Suppressor macrophage treated with lipopolysaccharide for 4 hours (primary cell): ENCODE measurements around the gene RAD51B.
A peak's percentile ranks its signal among the peaks of the same experiment; 100 is the strongest.

Experiments used
- DNase-seq: peaks from one replicate; pipeline ENCODE4 v3.0.0-alpha.2; 2020

Gene RAD51B

DNA sequence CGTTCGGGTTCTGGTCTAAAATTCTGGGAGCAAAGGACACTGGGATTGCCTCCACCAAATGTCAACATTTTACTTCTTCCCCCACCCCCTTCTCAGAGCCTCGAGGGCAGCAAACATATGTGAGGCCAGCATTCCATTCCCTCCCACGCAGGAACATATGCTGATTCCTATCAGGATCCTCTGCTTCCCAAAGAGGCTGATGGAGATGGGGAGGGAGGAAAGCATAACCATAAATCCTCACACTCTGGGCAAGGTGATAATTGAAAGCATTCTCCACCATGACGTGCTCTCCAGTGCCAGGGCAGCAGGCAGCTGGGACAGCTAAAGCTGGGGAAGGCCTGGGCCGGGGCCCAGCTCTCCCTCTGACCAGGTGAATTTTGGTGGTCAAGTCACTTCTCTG, 578.2 kb downstream of the RAD51B start:
- DNase-seq: no peak

- no peak for DNase-seq
Observed at GRCh38 chr14:68398370-68398769, 578.8 kb downstream of the RAD51B start.

GRCh38 chr14:68399971-68400370, 580.4 kb downstream of the RAD51B start:
- no peak for DNase-seq

- DNase-seq: no peak
Observed at GRCh38 chr14:68401317-68401716, 581.7 kb downstream of the RAD51B start.

DNA sequence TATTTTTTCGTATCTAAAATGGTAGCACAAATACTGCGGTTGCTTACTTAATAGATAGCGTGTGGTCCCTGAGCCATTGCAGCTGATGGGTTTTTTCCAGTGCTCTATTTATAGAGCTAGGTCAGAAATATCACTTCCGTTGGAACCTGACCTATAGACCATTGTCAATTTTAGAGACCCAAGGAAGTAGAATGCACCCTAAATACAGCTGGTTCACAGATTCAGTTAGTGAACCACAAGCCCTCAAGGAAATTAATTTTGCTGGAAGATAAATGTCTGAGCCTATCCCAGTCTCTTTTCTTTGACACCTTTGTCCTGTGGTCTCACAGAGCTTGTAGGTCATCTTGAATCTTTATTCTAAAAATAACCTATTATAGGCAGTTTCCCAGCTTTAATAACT, 582.3 kb downstream of the RAD51B start:
- no peak for DNase-seq

DNA sequence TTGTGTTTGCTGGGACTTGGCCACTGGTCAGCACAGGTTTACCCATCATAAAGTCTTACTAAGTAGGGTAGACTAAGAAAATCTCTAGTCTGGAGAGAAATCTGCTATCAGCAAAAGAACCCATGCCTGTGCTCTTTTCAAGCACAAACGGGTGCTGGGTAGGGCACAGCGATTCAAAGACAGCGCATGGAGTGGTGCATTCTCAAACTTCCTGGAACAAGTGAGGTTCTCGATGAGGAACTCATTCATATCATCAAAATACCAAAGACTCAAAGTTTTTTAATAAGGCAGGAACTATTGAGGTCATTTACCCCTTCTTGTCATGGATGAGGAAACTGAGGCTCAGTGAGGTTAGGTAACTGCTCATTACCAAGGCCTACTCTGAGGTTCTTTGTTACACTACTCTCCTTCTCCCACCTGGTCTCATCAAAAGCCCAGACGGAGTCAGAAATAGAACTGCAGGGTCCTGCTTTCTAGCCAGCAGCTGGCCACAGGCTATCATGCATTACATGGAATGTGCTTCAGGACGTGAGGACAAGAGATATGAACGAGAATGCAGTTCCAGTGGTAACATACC, 583.0 kb downstream of the RAD51B start:
- no peak for DNase-seq

GRCh38 chr14:68403191-68404145, 583.9 kb downstream of the RAD51B start:
- DNase-seq: no peak

- DNase-seq: no peak
Observed at GRCh38 chr14:68404146-68404527, 584.6 kb downstream of the RAD51B start.

DNA sequence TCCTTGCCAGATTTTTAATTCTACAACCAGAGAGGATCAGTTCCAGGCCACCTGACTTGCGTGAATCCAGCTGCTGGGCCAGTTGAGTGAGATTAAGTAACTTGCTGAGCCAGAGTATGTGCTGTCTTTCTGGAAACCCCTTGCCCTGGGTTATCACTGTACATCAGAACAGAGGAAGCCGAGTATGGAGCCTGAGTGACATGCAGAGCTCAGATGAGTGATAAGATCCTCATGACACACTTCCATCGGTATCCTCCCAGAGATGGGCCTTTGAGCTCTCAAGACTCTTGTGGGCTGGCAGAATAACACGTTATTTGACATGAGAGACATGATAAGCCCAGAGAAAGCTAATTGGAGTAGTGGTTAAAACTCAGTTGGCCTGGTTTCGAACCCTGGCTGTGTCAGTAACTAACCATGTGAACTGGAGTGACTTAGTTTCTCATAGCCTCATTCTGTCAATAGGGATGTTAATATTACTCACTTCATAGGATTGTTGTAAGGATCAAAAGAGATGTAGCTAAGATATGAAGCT, 585.1 kb downstream of the RAD51B start:
- no peak for DNase-seq

DNA sequence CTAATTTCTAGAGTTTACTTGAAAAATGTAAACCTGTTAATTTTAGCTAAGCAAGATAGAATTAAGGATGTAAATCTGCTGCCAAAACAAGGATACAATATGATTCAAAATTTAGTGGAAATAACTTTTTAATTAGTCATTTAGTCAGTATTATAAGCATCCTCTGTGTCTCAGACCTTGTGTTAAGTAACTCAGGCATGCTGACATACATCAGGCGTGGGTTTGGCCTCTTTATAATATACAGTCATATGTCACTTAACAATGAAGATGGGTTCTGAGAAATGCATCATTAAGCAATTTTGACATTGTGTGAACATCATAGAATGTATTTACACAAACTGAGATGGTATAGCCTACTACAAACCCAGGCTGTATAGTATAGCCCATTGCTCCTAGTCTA, 586.4 kb downstream of the RAD51B start:
- peak; percentile 52 for DNase-seq

- no peak for DNase-seq
Observed at GRCh38 chr14:68407285-68407684, 587.7 kb downstream of the RAD51B start.

GRCh38 chr14:68407825-68408224, 588.2 kb downstream of the RAD51B start:
- DNase-seq: no peak

GRCh38 chr14:68408680-68409079, 589.1 kb downstream of the RAD51B start:
- DNase-seq: peak; percentile 58

DNA sequence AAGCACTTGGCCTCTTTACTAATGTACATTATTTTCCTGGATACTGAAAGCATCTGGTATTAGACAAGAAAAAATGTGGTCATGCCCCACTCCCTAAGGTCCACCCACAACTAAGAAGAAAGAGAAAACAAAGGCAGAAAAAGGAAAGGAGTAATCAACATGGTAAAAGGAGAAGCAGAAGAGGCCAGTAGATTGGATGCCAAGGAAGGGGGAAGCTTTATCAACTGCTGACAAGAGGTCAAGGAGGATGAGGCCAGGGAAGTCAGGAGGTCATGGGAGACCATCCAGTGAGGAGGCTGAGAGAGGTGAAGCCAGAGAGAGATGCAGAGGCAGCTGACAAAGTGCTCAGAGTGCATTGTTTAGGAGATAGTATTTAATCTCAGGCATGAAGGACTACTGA, 589.8 kb downstream of the RAD51B start:
- peak; percentile 73 for DNase-seq

DNA sequence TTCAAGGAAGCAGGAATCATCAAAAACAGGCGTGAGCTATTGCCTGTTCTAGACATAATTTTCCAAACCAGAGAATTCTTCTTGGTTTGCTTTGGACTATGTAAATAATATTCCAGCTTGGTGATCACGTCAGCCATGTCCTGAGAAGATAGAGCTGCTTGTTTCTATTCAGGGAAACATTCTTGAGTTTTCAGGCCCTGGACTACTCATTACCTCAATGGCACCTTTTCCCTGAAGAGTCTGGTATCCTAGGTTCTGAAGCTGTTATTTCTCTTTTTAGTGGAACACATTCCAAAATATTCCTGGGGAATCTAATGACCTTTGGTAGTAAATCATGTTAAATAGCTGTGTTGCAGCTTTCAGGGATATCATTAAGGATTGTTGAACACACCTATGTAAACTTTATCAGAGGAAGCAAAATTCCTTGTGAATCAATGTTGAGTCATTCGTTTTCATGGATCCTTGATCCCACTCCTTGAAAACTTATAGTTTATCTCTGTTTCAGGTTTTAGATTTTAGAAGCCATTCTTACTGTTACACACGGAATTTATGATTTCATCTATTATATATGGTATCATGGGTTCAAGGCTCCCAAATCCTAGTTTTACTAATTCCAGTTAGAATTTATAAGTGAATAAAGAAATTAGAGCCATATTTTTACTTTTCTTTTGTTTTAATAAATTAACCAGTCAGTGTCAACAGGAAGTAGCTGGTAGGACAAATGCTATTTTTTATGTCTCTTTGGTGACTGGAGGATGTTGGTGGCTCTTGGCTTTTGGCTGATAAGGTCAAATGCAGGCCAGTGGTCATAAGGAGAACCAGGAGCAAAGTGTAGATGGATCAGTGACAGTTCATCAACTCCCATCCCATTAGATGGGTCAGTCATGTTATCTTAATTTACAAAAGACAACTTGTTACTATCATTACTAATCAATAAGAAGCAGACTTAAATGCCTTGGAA, 593.2 kb downstream of the RAD51B start:
- no peak for DNase-seq

DNA sequence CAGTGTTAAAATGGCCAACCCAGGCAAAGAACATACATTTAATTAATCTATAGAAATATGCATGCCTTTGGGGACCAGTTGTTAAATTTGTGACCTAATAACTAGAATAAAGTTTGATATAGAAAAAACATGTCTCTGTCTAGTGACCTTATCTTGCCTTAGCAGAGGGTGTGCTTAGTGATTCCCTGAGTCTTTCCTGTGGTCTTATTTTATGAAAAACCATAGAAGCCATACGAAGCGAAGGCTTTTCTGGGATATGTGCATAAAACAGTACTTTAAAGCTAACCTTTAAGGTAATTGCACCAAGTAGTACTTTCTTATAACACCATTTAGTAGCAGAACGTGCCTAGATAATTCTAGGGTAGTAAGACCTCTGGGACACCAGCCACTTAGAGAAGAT, 593.9 kb downstream of the RAD51B start:
- no peak for DNase-seq

- no peak for DNase-seq
Observed at GRCh38 chr14:68414121-68414520, 594.5 kb downstream of the RAD51B start.

DNA sequence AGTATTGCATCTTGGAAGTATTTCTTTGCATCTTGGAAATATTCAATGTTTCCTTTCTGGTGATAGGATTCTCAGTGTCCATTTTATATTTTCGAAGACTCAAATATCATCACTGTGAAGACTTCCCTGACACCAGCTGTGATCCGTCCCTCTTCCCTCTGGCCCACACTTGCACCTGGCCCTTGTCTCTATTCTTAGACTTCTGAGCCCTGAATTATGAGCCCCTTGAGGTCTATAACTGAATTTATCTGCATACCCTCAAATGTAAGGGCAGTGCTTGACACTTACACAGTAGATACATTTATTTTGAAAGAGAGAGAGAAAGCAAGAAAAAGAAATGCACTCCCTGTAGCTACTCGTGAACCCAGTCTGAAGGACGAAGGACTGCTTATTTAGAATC, 596.6 kb downstream of the RAD51B start:
- no peak for DNase-seq

DNA sequence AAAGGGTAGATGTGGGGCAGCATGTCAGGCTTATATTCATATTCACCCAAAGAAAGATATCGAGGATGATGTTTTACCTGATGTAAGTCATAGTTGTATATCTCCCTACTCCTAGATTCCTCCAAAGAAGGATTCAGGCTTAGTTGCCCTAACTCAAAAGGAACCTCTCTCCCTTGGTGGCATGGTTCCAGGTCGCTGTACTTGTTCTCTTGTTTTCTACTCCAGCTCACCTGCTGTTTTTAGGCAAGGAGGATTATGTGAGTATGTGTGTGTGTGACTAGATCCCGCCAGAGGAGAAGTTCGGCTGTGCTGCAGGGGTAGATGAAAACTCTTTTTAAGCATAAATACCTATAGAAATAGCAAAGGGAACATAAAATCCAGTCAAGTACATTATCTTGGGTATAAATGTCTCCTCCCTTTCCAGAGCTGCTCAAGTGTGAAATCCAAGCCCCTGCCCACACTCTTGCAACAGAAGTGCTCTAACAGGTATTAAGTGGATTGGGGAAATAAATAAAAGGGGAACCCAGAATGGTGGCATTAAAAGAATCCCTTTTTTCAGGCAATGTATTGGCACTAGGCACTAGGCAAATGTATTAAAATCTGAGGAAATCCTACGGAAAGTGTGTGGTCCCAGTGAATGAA, 597.6 kb downstream of the RAD51B start:
- no peak for DNase-seq

DNA sequence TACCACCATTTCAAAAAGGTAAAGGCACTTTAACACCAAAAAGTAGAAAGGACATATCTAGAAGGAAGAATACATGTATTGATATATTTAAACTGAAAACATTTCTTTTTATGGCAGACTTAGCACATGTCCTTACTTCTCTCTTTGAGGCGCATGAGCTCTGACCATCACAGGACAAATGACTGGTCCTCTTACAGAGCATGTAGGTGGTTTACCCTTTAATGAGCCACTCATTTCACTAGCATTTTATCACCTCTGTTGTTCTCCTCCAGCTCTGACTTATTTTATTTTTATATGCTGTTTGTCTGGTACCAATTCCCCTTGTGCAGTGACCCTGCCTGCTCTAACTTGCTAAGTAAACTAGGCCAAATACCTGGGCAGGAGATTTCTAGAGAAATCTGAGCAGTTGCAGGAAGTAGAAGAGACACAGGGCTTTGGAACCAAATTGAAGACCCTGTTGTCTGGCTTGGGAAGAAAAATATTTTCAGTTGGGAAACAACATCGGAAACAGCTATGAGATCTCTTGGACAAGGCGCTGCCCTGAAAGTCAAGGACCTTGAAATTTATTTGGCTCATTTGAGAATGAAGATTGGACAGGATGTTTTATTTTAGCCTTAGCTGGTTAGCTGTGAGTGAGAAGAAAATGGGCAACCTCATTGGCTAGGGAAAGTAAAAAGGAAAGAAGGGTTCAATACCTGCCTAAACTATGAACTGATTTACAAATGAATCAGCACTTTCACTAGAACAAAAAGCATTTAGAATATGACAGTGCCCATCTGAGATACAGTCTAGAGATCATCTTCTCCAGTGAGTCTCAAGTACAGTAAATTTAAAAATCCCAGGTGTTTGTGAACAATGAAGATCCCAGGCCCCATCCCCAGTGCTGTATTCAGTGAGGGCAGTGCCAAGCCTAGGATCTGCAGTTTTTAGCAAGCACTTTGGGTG, 598.9 kb downstream of the RAD51B start:
- peak; percentile 43 for DNase-seq

DNA sequence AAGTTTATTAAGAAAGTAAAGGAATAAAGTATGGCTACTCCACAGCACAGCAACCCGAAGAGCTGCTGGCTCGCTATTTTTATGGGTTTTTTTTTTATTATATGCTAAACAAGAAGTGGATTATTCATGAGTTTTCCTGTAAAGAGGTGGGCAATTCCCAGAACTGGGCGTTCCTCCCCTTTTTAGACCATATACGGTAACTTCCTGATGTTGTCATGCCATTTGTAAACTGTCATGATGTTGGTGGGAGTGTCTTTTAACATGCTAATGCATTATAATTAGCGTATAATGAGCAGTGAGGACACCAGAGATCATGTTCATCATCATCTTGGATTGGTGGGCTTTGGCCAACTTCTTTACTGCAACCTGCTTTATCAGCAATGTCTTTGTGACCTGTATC, 600.8 kb downstream of the RAD51B start:
- no peak for DNase-seq
